Measurements from ENCODE around the gene CPED1.
A peak's percentile ranks its signal among the peaks of the same experiment; 100 is the strongest.
"Not testable (repeated sequence)": the region's sequence is repeated elsewhere in the genome, so short reads cannot be mapped to it uniquely, and the experiment has no call there.

Gene CPED1

GRCh38 chr7:121313793-121314676, 325.5 kb downstream of the CPED1 start:
- no peaks in the 10 kb centered on the region for H3K36me3 Mint-ChIP-seq
- ATAC-seq (peak; percentile 44), DNase-seq (ENCODE audit: low spot score in 2 of 2) (no peak)
- H3K4me3 Mint-ChIP-seq = no peak overlapping the region
- no peak overlapping the region for H3K27ac Mint-ChIP-seq
- H3K9me3 Mint-ChIP-seq = no peaks in the 10 kb centered on the region
- no peaks in the 10 kb centered on the region for H3K4me1 Mint-ChIP-seq

DNA sequence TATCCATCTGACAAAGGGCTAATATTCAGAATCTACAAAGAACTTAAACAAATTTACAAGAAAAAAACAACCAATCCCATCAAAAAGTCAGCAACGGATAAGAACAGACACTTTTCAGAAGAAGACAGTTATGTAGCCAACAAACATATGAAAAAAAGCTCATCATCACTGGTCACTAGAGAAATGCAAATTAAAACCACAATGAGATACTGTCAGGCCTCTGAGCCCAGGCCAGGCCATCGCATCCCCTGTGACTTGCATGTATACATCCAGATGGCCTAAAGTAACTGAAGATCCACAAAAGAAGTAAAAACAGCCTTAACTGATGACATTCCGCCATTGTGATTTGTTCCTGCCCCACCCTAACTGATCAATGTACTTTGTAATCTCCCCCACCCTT, 326.7 kb downstream of the CPED1 start:
- H3K4me1 Mint-ChIP-seq; H3K4me3 Mint-ChIP-seq; ATAC-seq; H3K36me3 Mint-ChIP-seq; H3K27ac Mint-ChIP-seq; DNase-seq (ENCODE audit: low spot score in 2 of 2); H3K9me3 Mint-ChIP-seq: not testable (repeated sequence)

GRCh38 chr7:121322460-121322859, 333.9 kb downstream of the CPED1 start:
- Mint-ChIP-seq H3K4me1 (no peaks in the 10 kb centered on the region), H3K9me3 (no peaks in the 10 kb centered on the region), H3K4me3 (no peak overlapping the region), H3K27ac (no peak overlapping the region), H3K36me3 (no peaks in the 10 kb centered on the region)
- ATAC-seq (no peak), DNase-seq (ENCODE audit: low spot score in 2 of 2) (no peak)

- ATAC-seq (no peak), DNase-seq (ENCODE audit: low spot score in 2 of 2) (no peak)
- no peak overlapping the region for H3K4me3 Mint-ChIP-seq
- no peaks in the 10 kb centered on the region for H3K36me3 Mint-ChIP-seq
- no peaks in the 10 kb centered on the region for H3K9me3 Mint-ChIP-seq
- peaks cover 9% of the 10 kb centered on the region for H3K4me1 Mint-ChIP-seq
- H3K27ac Mint-ChIP-seq = no peak overlapping the region
Measured at GRCh38 chr7:121323515-121324302, 335.2 kb downstream of the CPED1 start.

- H3K4me3 Mint-ChIP-seq = no peak overlapping the region
- no peaks in the 10 kb centered on the region for H3K36me3 Mint-ChIP-seq
- ATAC-seq = no peak
- DNase-seq (ENCODE audit: low spot score in 2 of 2) = no peak
- peaks cover 27% of the 10 kb centered on the region for H3K4me1 Mint-ChIP-seq
- H3K27ac Mint-ChIP-seq = no peak overlapping the region
- no peaks in the 10 kb centered on the region for H3K9me3 Mint-ChIP-seq
Measured at GRCh38 chr7:121327671-121328070, 339.2 kb downstream of the CPED1 start.

DNA sequence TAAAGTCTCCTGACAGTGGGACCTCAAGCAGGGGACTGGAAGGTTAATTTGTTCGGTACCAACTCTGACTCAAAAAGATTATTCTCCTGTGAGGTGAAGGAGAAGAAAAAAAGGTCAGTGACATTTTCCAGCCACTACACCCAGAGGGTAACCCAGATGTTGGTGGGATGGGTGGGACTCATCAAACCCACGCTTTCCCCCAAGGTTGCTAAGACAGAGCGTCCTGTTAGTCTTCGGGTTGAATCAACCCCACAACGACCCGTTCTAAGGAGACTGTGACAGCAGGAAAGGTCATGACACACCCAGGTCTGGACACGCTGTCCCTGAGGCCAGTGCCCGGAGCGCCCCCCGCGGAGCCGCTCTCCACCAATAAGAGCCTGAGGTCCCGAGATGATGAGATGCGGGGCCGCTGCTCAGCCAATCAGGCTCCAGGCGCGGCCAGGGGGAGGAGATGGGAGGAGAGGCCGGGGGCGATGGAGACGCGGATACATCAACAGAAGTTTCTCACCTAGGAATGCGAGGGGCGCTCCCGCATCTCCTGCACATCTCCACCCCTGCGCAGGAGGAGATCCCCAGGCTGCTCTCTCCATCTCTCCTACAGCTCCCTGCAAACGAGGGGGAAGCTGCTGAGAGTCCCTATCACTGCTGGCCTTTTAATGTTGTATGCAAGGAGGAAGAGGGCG, 340.1 kb downstream of the CPED1 start, which contains the start of gene WNT16:
Gene WNT16 (plus strand): TSS at position 493 of the 683 bp plus-strand sequence. CDS start 293 bp downstream, outside the sequence.
- Mint-ChIP-seq H3K4me1 (peaks cover 27% of the 10 kb centered on the region), H3K9me3 (no peaks in the 10 kb centered on the region), H3K36me3 (no peaks in the 10 kb centered on the region), H3K4me3 (peak within 1 kb of the TSS; percentile 66), H3K27ac (no peak within 1 kb of the TSS)
- ATAC-seq (peak; percentile 72), DNase-seq (ENCODE audit: low spot score in 2 of 2) (no peak)

GRCh38 chr7:121329191-121330052, 340.9 kb downstream of the CPED1 start:
- Mint-ChIP-seq H3K4me1 (peaks cover 27% of the 10 kb centered on the region), H3K27ac (no peak overlapping the region), H3K4me3 (peak overlapping the region; percentile 66), H3K9me3 (no peaks in the 10 kb centered on the region), H3K36me3 (no peaks in the 10 kb centered on the region)
- ATAC-seq (peak; percentile 65), DNase-seq (ENCODE audit: low spot score in 2 of 2) (peak; percentile 15 to 57)

DNA sequence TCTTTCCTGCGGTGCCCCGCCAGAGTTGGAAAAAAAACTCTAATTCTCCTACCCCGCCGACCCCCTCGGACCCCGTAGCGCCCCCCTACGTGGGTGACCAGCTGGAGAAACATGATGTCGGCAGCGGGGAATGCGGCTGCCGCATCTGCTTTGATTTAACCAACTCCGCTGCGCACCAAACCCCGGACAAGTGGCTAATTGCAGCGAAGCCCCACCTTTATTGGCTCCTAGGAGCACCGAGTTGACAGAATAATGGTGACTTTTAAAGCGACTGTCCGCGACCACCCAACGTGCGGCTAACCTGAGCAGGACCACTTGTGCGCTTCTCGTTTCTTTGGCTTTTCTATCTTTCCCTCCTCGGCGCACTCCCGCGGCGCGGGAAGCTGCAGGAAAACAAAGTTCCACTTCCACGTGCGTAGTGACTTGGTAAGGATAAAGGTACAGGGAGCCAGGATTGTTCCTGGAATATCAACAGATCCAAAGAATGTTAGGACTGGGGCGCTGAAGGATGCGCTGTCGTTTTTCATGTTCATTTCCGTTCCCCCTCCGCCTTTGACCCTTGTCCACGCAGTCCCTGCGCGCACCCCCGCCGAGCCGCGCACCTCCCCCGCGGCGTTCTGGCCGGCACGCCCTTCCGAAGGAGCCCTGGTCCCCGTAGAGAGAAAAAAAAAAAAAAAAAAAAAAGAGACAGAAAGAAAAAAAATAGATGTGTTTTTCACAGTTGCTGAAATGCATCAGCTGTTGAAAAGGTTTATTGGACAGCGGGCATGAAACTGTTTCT, 341.7 kb downstream of the CPED1 start:
- H3K27ac Mint-ChIP-seq = no peak overlapping the region
- no peaks in the 10 kb centered on the region for H3K9me3 Mint-ChIP-seq
- peaks cover 27% of the 10 kb centered on the region for H3K4me1 Mint-ChIP-seq
- DNase-seq (ENCODE audit: low spot score in 2 of 2) = no peak
- peak overlapping the region; percentile 66 for H3K4me3 Mint-ChIP-seq
- H3K36me3 Mint-ChIP-seq = no peaks in the 10 kb centered on the region
- peak; percentile 14 for ATAC-seq

GRCh38 chr7:121331048-121331447, 342.5 kb downstream of the CPED1 start:
- Mint-ChIP-seq H3K27ac (no peak overlapping the region), H3K36me3 (no peaks in the 10 kb centered on the region), H3K4me3 (no peak overlapping the region), H3K4me1 (peaks cover 27% of the 10 kb centered on the region), H3K9me3 (no peaks in the 10 kb centered on the region)
- ATAC-seq = no peak
- no peak for DNase-seq (ENCODE audit: low spot score in 2 of 2)

DNA sequence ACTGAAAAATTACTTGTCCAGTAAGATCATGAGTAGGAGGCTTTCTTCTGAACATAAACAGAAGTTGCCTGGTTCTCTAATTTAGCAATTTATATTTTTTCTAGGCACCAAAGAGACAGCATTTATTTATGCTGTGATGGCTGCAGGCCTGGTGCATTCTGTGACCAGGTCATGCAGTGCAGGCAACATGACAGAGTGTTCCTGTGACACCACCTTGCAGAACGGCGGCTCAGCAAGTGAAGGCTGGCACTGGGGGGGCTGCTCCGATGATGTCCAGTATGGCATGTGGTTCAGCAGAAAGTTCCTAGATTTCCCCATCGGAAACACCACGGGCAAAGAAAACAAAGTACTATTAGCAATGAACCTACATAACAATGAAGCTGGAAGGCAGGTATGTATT, 343.1 kb downstream of the CPED1 start:
- peaks cover 27% of the 10 kb centered on the region for H3K4me1 Mint-ChIP-seq
- no peak overlapping the region for H3K27ac Mint-ChIP-seq
- no peaks in the 10 kb centered on the region for H3K9me3 Mint-ChIP-seq
- DNase-seq (ENCODE audit: low spot score in 2 of 2) = no peak
- no peak overlapping the region for H3K4me3 Mint-ChIP-seq
- no peaks in the 10 kb centered on the region for H3K36me3 Mint-ChIP-seq
- ATAC-seq = no peak

- Mint-ChIP-seq H3K4me1 (peaks cover 12% of the 10 kb centered on the region), H3K4me3 (no peak overlapping the region), H3K9me3 (no peaks in the 10 kb centered on the region), H3K36me3 (peaks cover 8% of the 10 kb centered on the region), H3K27ac (no peak overlapping the region)
- ATAC-seq (no peak), DNase-seq (ENCODE audit: low spot score in 2 of 2) (no peak)
Measured at GRCh38 chr7:121334376-121334775, 345.9 kb downstream of the CPED1 start.

DNA sequence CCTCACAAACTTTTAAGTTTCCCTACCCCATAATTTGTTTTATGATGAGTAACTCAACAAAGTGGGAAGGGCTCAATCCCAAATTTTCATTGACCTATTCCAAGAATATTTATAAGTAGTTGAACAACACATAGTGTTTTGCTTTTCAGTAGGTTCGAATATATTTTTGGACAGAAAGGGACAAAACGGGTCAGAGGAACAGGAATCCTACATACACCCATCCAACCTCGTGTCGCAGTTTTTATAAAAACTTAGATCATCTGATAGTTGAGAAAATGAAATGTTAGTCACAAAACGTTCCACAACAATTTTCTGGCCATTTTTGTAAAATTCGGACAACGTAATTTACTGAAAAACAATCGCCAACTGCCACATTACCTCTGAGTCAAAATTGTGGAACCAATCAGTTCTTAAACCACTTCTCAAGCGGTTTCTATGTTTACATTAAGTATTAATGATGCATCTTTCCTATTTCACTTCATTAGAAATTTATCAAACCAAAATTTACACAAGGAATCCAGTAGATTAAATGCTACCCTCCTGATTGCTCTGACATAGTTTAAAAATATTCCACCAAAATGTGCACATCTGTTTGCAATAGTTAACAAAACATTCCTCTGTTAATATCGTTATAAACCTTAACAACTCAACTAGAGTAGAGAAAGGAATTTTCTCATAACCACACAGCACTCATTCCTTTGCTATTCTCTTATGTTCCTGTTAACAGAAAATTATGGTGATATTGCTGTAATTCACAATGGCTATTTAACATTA, 346.6 kb downstream of the CPED1 start:
- H3K4me3 Mint-ChIP-seq = no peak overlapping the region
- DNase-seq (ENCODE audit: low spot score in 2 of 2) (no peak), ATAC-seq (no peak)
- H3K4me1 Mint-ChIP-seq = peaks cover 5% of the 10 kb centered on the region
- peaks cover 9% of the 10 kb centered on the region for H3K36me3 Mint-ChIP-seq
- no peak overlapping the region for H3K27ac Mint-ChIP-seq
- H3K9me3 Mint-ChIP-seq = no peaks in the 10 kb centered on the region

DNA sequence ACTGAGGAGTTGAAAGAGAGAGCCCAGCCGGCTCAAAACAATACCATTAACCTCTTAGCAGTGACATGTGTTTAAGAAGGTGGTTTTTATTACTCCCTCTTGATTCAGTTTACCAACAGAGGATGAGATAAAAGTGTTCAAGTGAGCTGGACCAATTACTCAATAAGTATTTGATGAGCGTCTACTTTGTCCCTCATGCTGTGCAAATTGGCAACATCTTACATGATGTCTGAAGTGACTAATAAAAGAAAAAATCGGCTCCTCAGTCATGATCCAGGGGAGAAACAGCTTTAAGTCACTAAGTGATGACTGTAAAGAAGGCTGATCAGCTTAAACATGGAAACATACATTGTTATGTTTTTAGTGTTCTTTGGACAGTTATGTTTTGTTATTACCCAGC, 348.1 kb downstream of the CPED1 start:
- DNase-seq (ENCODE audit: low spot score in 2 of 2) (no peak), ATAC-seq (peak; percentile 47)
- peaks cover 17% of the 10 kb centered on the region for H3K36me3 Mint-ChIP-seq
- H3K4me3 Mint-ChIP-seq = no peak overlapping the region
- H3K27ac Mint-ChIP-seq = no peak overlapping the region
- H3K4me1 Mint-ChIP-seq = no peaks in the 10 kb centered on the region
- no peaks in the 10 kb centered on the region for H3K9me3 Mint-ChIP-seq

Data from stimulated activated effector memory CD8-positive, alpha-beta T cell treated with anti-CD3 and anti-CD28 coated beads, Interleukin-12 subunit alpha, Interleukin-12 subunit beta, amount 100 ng/mL, for 72 hours (primary cell).